Mesenchymal stem cell (in vitro differentiated cells and primary cell): ENCODE data around the gene ADAMTSL5.

Experiments used
- DNase-seq: peaks from one replicate; pipeline ENCODE4 v3.0.0-alpha.2; 2013
- H2AFZ ChIP-seq: one replicate; pipeline ENCODE4 v1.6.1; 2013; ENCODE audit warnings: low read depth, mild to moderate bottlenecking, control low read depth, inconsistent platforms, low read length, moderate library complexity
- H2AK5ac ChIP-seq: 2 replicates; pipeline ENCODE4 v1.6.1; 2013; ENCODE audit warnings: low read length, moderate library complexity, mild to moderate bottlenecking, inconsistent platforms; ENCODE audit not compliant: severe bottlenecking
- H2BK120ac ChIP-seq: one replicate; pipeline ENCODE4 v1.6.1; 2013; ENCODE audit warnings: low read depth, mild to moderate bottlenecking, inconsistent platforms, low read length, moderate library complexity
- H2BK12ac ChIP-seq, 2 experiments: one replicate each; pipeline ENCODE4 v1.6.1; 2013; ENCODE audit warnings: inconsistent platforms in 2 of 2, low read length in 2 of 2, mild to moderate bottlenecking in 2 of 2, moderate library complexity in 2 of 2, control low read depth in 1 of 2
- H2BK15ac ChIP-seq: one replicate; pipeline ENCODE4 v1.6.1; 2013; ENCODE audit warnings: mild to moderate bottlenecking, low read depth, inconsistent platforms; ENCODE audit not compliant: poor library complexity, severe bottlenecking
- H2BK5ac ChIP-seq: 2 replicates; pipeline ENCODE4 v1.6.1; 2013; ENCODE audit warnings: low read depth, mild to moderate bottlenecking, low read length, control low read depth, inconsistent platforms; ENCODE audit not compliant: poor library complexity, severe bottlenecking
- H3K14ac ChIP-seq, 2 experiments: one replicate each; pipeline ENCODE4 v1.6.1; 2013; ENCODE audit warnings: inconsistent platforms in 2 of 2, low read length in 2 of 2, control low read depth in 1 of 2, mild to moderate bottlenecking in 1 of 2, moderate library complexity in 1 of 2
- H3K18ac ChIP-seq, 2 experiments: one replicate each; pipeline ENCODE4 v1.6.1; 2013; ENCODE audit warnings: inconsistent platforms in 2 of 2, low read length in 2 of 2, control low read depth in 1 of 2, low read depth in 1 of 2, mild to moderate bottlenecking in 1 of 2
- H3K23ac ChIP-seq, 2 experiments: one replicate each; pipeline ENCODE4 v1.6.1; 2013; ENCODE audit warnings: inconsistent platforms in 2 of 2, low read length in 2 of 2, mild to moderate bottlenecking in 2 of 2, moderate library complexity in 2 of 2, control low read depth in 1 of 2
- H3K27ac ChIP-seq: 2 replicates; pipeline ENCODE4 v1.5.1; 2013; ENCODE audit warnings: mild to moderate bottlenecking, moderate library complexity, low read length, control low read depth, inconsistent platforms; ENCODE audit not compliant: poor library complexity, severe bottlenecking
- H3K27me3 ChIP-seq, 2 experiments: 2 replicates each; pipeline versions ENCODE4 v1.6.1 to v1.7.0; 2013; ENCODE audit warnings: low read length in 2 of 2, mild to moderate bottlenecking in 2 of 2, moderate library complexity in 2 of 2, control low read depth in 1 of 2, inconsistent platforms in 1 of 2; ENCODE audit not compliant: control insufficient read depth in 1 of 2, insufficient read depth in 1 of 2
- H3K36me3 ChIP-seq, 2 experiments: 2 replicates each; pipeline versions ENCODE4 v1.6.1 to v1.7.0; 2013; ENCODE audit warnings: low read length in 2 of 2, control low read depth in 1 of 2, inconsistent platforms in 1 of 2, low read depth in 1 of 2, mild to moderate bottlenecking in 1 of 2; ENCODE audit not compliant: insufficient read depth in 2 of 2, control insufficient read depth in 1 of 2
- H3K4ac ChIP-seq, 2 experiments: one replicate each; pipeline ENCODE4 v1.6.1; 2013; ENCODE audit warnings: inconsistent platforms in 2 of 2, low read length in 2 of 2, mild to moderate bottlenecking in 2 of 2, moderate library complexity in 2 of 2, control low read depth in 1 of 2, low read depth in 1 of 2
- H3K4me1 ChIP-seq: 2 replicates; pipeline ENCODE4 v1.6.1; 2013; ENCODE audit warnings: low read depth, low read length, control low read depth; ENCODE audit not compliant: control insufficient read depth, insufficient read depth
- H3K4me2 ChIP-seq: 2 replicates; pipeline ENCODE4 v1.6.1; 2013; ENCODE audit warnings: low read length, mild to moderate bottlenecking, inconsistent platforms; ENCODE audit not compliant: poor library complexity, severe bottlenecking
- H3K4me3 ChIP-seq, 2 experiments: 2 replicates each; pipeline versions ENCODE4 v1.5.1 to v1.7.0; 2013; ENCODE audit warnings: low read length in 2 of 2, mild to moderate bottlenecking in 2 of 2, control low read depth in 1 of 2, low read depth in 1 of 2; ENCODE audit not compliant: insufficient read depth in 1 of 2
- H3K79me1 ChIP-seq: replicated peaks from 2 replicates; pipeline ENCODE4 v1.6.1; 2013; ENCODE audit warnings: mild to moderate bottlenecking, control low read depth, low read length, inconsistent platforms; ENCODE audit not compliant: poor library complexity, severe bottlenecking
- H3K9ac ChIP-seq: 2 replicates; pipeline ENCODE4 v1.7.0; 2013; ENCODE audit warnings: mild to moderate bottlenecking, low read length, moderate library complexity
- H3K9me3 ChIP-seq: 2 replicates; pipeline ENCODE4 v1.7.0; 2013; ENCODE audit warnings: mild to moderate bottlenecking, low read length; ENCODE audit not compliant: control insufficient read depth
- H4K8ac ChIP-seq: one replicate; pipeline ENCODE4 v1.6.1; 2013; ENCODE audit warnings: inconsistent platforms, mild to moderate bottlenecking, low read length, moderate library complexity
- H4K91ac ChIP-seq: one replicate; pipeline ENCODE4 v1.6.1; 2013; ENCODE audit warnings: mild to moderate bottlenecking, low read length, inconsistent platforms
- WGBS: methylation state at CpG from one replicate; pipeline ENCODE4 v1.1.7; 2013; ENCODE audit warnings: mixed read lengths; 5-methylcytosine and 5-hydroxymethylcytosine counted together

ADAMTSL5 gene

GRCh38 chr19:1472231-1473084 is 40.4 kb downstream of the ADAMTSL5 start:
- no peak overlapping the region for H4K8ac ChIP-seq
- no peak overlapping the region for H3K18ac ChIP-seq
- H3K27ac ChIP-seq: no peak overlapping the region
- DNase-seq: no peak
- H3K4me1 ChIP-seq: peaks cover 61% of the 10 kb centered on the region
- no peak overlapping the region for H3K14ac ChIP-seq
- H2BK120ac ChIP-seq: no peak overlapping the region
- no peak overlapping the region for H3K9ac ChIP-seq
- H3K79me1 ChIP-seq: peaks cover 38% of the 10 kb centered on the region
- H3K27me3 ChIP-seq: peaks cover 29 to 51% of the 10 kb centered on the region in 2 experiments
- no peak overlapping the region for H3K4ac ChIP-seq
- no peak overlapping the region for H3K4me2 ChIP-seq
- no peaks in the 10 kb centered on the region for H3K9me3 ChIP-seq
- H2AFZ ChIP-seq: no peak overlapping the region
- peaks cover 11 to 38% of the 10 kb centered on the region in 2 experiments for H3K36me3 ChIP-seq
- H3K4me3 ChIP-seq: no peak overlapping the region
- H2AK5ac ChIP-seq: no peak overlapping the region
- no peak overlapping the region for H2BK15ac ChIP-seq
- H4K91ac ChIP-seq: no peak overlapping the region
- 86% methylated on average over 43 of the region's 44 CpGs for WGBS
- peak overlapping the region in 1 of 2 experiments; percentile 9 for H3K23ac ChIP-seq
- H2BK5ac ChIP-seq: no peak overlapping the region
- H2BK12ac ChIP-seq: no peak overlapping the region

GRCh38 chr19:1471515-1472160 is 41.2 kb downstream of the ADAMTSL5 start:
- no peak overlapping the region for H3K4ac ChIP-seq
- peaks cover 37% of the 10 kb centered on the region for H3K79me1 ChIP-seq
- H3K23ac ChIP-seq: peak overlapping the region in 1 of 2 experiments; percentile 70
- H3K27ac ChIP-seq: no peak overlapping the region
- H2AFZ ChIP-seq: no peak overlapping the region
- H3K4me2 ChIP-seq: no peak overlapping the region
- H3K4me3 ChIP-seq: no peak overlapping the region
- 44% methylated on average over 17 of the region's 24 CpGs for WGBS
- H3K27me3 ChIP-seq: peaks cover 32 to 58% of the 10 kb centered on the region in 2 experiments
- H2BK12ac ChIP-seq: no peak overlapping the region
- DNase-seq: no peak
- no peak overlapping the region for H4K91ac ChIP-seq
- H2AK5ac ChIP-seq: no peak overlapping the region
- peaks cover 69% of the 10 kb centered on the region for H3K4me1 ChIP-seq
- H3K9ac ChIP-seq: no peak overlapping the region
- no peak overlapping the region for H2BK120ac ChIP-seq
- no peak overlapping the region for H4K8ac ChIP-seq
- H3K9me3 ChIP-seq: no peaks in the 10 kb centered on the region
- H3K36me3 ChIP-seq: peaks cover 7 to 40% of the 10 kb centered on the region in 2 experiments
- H2BK15ac ChIP-seq: no peak overlapping the region
- H2BK5ac ChIP-seq: no peak overlapping the region
- H3K14ac ChIP-seq: no peak overlapping the region
- no peak overlapping the region for H3K18ac ChIP-seq

GRCh38 chr19:1471010-1471514 is 41.8 kb downstream of the ADAMTSL5 start:
- peaks cover 7 to 40% of the 10 kb centered on the region in 2 experiments for H3K36me3 ChIP-seq
- H3K27ac ChIP-seq: no peak overlapping the region
- H4K91ac ChIP-seq: no peak overlapping the region

More at GRCh38 chr19:1471010-1471514, 41.8 kb downstream of the ADAMTSL5 start:
- no peaks in the 10 kb centered on the region for H3K9me3 ChIP-seq
- H3K4me1 ChIP-seq: peaks cover 69% of the 10 kb centered on the region
- no peak overlapping the region for H3K14ac ChIP-seq
- no peak overlapping the region for H2BK5ac ChIP-seq
- H2BK120ac ChIP-seq: no peak overlapping the region
- no peak overlapping the region for H2AFZ ChIP-seq
- H2AK5ac ChIP-seq: no peak overlapping the region
- no peak overlapping the region for H4K8ac ChIP-seq
- WGBS: 13% methylated on average over 28 of the region's 28 CpGs
- H3K18ac ChIP-seq: no peak overlapping the region
- peak overlapping the region; percentile 76 for H3K4me2 ChIP-seq
- peaks cover 38 to 64% of the 10 kb centered on the region in 2 experiments for H3K27me3 ChIP-seq
- peak overlapping the region; percentile 5 to 37 for H3K4me3 ChIP-seq
- H3K9ac ChIP-seq: no peak overlapping the region
- peaks cover 35% of the 10 kb centered on the region for H3K79me1 ChIP-seq
- H2BK15ac ChIP-seq: no peak overlapping the region
- H3K23ac ChIP-seq: peak overlapping the region in 1 of 2 experiments; percentile 70
- no peak overlapping the region for H3K4ac ChIP-seq
- no peak overlapping the region for H2BK12ac ChIP-seq
- no peak for DNase-seq
